GM15510 (cell line): ENCODE measurements around the gene USP7.

ENCODE experiments used
- POLR2A ChIP-seq: IDR thresholded peaks from 3 replicates; pipeline ENCODE4 v1.6.1; 2011; ENCODE audit warnings: borderline replicate concordance; ENCODE audit not compliant: insufficient read length; ENCODE audit errors: extremely low read depth

The USP7 gene

GRCh38 chr16:8989099-8989878 is 25.6 kb upstream of the USP7 start:
- TF ChIP-seq POLR2A: no peak

GRCh38 chr16:8986818-8987191 is 23.1 kb upstream of the USP7 start:
- TF ChIP-seq POLR2A: no peak

- no peak for TF ChIP-seq POLR2A
Measured at GRCh38 chr16:8986111-8986510, 22.4 kb upstream of the USP7 start.

GRCh38 chr16:8982816-8983215 is 19.1 kb upstream of the USP7 start:
- TF ChIP-seq POLR2A: no peak

GRCh38 chr16:8975039-8975438 is 11.3 kb upstream of the USP7 start:
- no peak for TF ChIP-seq POLR2A

DNA sequence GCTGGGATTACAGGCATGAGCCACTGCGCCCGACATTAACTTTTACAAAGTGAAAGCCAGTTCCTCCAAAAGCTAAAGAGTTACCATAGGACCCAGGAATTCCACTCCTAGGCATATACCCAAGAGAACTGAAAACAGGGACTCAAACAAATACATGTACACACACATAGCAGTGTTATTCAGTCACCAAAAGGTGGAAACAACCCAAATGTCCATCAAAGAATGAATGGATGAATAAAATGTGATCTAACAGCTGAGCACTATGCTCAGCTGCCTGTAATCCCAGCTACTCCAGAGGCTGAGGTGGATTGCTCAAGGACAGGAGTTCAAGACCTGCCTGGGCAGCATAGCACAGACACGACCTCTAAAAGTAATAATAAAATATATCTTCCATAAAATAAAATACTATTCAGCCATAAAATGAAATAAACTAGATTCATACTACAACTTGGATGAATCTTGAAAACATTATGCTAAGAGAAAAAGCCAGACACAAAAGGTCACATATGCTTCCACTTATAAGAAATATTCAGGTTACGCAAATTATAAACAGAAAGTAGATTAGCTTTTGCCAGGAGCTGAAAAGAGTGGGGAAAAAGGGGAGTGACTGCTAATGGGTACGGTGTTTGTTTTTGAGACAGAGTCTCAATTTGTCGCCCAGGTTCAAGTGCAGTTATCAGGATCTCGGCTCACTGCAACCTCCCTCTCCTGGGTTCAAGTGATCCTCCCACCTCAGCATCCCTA is 9.3 kb upstream of the USP7 start:
- TF ChIP-seq POLR2A: no peak

GRCh38 chr16:8971416-8971815 is 7.7 kb upstream of the USP7 start:
- no peak for TF ChIP-seq POLR2A

DNA sequence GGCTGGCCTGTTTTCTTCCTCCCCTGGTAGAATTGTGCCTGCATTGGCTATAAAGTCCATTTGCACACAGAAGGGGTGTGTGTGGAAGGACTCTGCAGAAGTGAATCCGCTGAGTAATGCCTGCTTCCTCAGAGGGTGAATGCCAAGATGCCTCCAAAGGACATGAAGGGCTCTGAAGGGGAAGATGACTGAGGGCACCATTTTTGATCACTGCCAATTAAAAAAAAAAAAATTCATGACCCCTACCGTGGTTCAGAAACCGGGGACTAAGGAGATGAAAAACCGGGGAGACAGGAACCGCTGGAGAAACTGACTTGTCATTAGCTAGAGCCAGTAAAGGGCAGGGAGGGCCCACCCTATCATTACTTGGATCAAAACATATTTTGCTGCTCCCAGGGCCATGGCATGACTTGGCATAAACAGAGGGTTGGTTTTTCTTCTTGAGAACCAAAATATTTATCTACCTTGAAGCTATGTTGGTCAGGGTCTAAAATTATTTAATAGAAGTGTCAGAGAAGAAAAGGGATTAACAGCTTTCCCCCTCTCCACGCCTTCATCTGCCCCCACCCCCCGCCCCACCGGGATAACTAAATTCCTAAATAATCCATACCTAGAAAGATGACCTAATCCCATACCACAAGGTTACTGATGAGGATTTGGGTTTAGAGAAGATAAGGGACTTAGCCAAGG is 3.6 kb upstream of the USP7 start:
- TF ChIP-seq POLR2A: no peak

DNA sequence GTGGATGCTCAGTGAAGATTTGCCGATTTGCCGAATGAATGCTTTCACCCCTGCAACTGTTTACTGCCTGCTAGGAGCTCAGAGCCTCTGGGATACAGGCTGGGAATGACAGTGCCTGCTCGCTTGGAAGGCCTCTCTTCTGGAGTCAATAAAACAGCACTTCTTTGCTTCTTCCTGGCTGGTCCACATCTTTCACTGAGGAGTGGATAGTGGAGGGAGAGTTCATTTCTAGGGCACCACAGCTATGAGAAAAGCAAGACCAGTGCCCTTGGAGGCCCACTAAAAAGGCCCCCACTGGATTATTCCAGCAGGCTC is 3.1 kb upstream of the USP7 start:
- no peak for TF ChIP-seq POLR2A

DNA sequence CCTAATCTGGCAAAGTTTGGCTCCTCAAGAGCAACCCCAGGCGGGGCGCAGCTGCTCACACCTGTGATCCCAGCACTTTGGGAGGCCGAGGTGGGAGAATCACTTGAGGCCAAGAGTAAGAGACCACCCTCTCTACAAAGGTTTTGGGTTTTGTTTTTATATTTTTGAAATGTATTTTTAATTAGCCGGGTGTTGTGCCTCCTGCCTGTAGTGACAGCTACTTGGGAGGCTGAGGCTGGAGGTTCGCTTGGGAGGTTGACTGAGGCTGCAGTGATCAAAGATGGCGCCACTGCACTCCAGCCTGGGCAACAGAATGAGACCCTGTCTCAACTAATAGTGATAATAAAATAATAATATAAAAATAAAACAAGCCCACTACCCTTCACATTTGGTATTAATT is 756 bp upstream of the USP7 start:
- no peak for TF ChIP-seq POLR2A

DNA sequence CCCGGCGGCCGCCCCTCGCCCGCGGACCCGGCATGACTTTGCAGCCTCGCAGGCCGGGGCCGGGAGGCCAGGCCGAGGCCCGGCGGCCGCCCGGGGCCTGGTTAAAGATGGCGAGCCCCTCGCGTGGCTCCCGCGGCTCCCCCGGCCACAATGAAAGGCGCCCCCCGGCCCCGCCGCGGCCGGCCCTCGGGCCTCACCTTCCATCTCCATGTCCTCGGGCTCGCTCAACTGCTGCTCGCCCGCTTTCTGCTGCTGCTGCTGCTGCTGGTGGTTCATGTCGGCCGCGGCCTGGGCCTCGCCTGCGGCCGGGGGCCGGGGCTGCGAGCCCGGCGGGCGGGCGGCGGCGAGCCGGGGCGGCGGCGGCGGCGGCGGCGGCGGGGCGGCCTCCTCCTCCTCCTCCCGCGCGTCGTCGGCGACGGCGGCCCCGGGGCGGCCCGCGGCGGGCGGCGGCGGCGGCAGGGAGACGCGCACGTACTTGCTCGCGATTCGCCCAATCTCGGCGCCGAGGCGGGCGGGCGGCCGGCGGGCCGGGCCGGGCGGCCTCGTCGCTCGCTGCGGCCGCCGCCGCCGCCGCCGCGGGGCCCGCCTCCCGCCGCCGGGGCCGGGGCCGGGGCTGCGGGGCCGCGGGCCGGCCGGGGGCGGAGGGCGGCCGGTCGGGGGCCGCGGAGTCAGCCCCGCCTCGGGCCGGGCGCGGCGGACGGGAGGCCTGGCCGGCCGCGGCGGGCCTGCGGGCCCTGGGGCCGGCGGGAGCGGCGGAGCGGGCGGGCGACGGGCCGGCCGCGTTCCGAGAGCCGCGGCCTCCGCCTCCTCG is 491 bp downstream of the USP7 start:
- no peak for TF ChIP-seq POLR2A

DNA sequence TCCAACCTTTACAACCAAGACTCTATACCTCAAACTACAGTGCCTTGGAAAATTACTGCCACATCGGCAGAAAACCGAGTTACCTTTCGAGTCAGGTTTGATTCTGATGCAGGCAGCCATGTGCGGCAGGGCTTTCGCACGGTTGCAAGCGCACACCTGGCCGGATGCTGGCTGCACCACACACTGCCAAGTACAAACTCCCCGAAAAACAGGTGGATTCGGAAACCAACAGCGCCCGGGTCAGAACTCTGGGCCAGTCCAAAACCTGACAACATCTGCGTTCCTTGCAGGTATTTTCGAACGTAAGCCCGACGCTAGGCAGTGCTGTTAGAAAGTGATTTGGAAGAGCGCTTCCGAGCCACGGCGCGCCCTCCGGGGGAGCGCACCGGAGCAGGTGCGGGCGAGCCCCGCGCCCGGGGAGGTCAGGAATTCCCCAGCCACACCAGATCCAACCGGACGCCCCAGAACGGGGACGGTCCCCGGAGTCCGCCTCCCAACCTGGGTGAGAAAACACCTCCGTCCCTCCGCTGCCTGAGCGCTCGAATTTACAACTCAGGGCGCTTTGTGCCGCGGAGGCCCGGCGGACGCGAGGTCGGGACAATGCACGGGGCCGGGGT is 1.2 kb downstream of the USP7 start:
- no peak for TF ChIP-seq POLR2A

DNA sequence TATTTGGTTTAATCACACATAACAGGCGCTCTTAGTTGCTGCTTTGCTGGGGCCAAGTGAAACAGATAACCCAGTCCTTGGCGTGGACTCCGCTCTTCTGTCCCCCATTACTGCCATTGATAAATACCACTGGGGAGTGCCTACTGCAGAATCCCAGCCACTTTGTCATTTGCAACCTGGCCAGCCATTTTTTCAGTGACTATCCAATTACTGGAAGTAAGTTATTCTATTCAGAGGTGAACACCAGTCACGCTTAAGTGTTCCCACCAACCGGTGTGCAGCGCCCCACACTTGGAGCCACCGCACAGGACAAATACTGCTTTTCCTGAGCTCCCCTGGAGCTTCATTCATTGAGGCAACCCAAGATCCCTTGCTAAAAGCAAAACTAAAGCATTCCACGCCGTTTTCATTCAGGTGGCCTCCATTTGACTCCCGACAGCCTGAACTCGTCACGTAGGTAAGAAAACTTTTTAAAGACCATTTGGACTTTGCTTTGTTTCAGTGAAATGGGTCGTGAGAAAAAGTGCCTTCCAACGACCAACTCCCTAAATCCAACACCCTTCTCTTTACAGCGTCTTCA is 1.8 kb downstream of the USP7 start:
- no peak for TF ChIP-seq POLR2A

- TF ChIP-seq POLR2A: no peak
Measured at GRCh38 chr16:8960788-8961109, 3.0 kb downstream of the USP7 start.
